HG02678 (cell line): ENCODE data around the gene TTYH1.

Experiments
- ATAC-seq: cut with Tn5 transposase; IDR thresholded peaks from one replicate; pipeline ENCODE4 v1.9.1; 2021; ENCODE audit warnings: mild to moderate bottlenecking, moderate library complexity; ENCODE audit not compliant: unreplicated experiment

TTYH1 gene

GRCh38 chr19:54391589-54392061 is 23.6 kb upstream of the TTYH1 start:
- no peak for ATAC-seq

- no peak for ATAC-seq
These were observed 23.2 kb upstream of the TTYH1 start for GRCh38 chr19:54392105-54392504.

- ATAC-seq: no peak
These were observed 21.9 kb upstream of the TTYH1 start for GRCh38 chr19:54393381-54393780.

- ATAC-seq: no peak
These were observed 19.6 kb upstream of the TTYH1 start for GRCh38 chr19:54395685-54396084.

- no peak for ATAC-seq
These were observed 16.1 kb upstream of the TTYH1 start for GRCh38 chr19:54399189-54399588.

GRCh38 chr19:54400913-54401312 is 14.4 kb upstream of the TTYH1 start:
- ATAC-seq: no peak

- ATAC-seq: no peak
These were observed 12.2 kb upstream of the TTYH1 start for GRCh38 chr19:54403054-54403453.

- no peak for ATAC-seq
These were observed 9.6 kb upstream of the TTYH1 start for GRCh38 chr19:54405628-54406027.

- no peak for ATAC-seq
These were observed 7.5 kb upstream of the TTYH1 start for GRCh38 chr19:54407780-54408179.

- no peak for ATAC-seq
These were observed 6.7 kb upstream of the TTYH1 start for GRCh38 chr19:54408456-54409026.

GRCh38 chr19:54411033-54411432 is 4.2 kb upstream of the TTYH1 start:
- no peak for ATAC-seq

GRCh38 chr19:54412877-54413276 is 2.4 kb upstream of the TTYH1 start:
- ATAC-seq: no peak

GRCh38 chr19:54414156-54414555 is 1.1 kb upstream of the TTYH1 start:
- ATAC-seq: no peak

- no peak for ATAC-seq
These were observed 823 bp downstream of the TTYH1 start for GRCh38 chr19:54415901-54416673.

- ATAC-seq: no peak
These were observed 1.6 kb downstream of the TTYH1 start for GRCh38 chr19:54416695-54417491.

- no peak for ATAC-seq
These were observed 3.0 kb downstream of the TTYH1 start for GRCh38 chr19:54418030-54418929.

GRCh38 chr19:54418930-54419800 is 3.9 kb downstream of the TTYH1 start:
- ATAC-seq: no peak

- ATAC-seq: no peak
These were observed 4.8 kb downstream of the TTYH1 start for GRCh38 chr19:54420068-54420382.

- no peak for ATAC-seq
These were observed 5.3 kb downstream of the TTYH1 start for GRCh38 chr19:54420383-54421168.
